Activated CD4-positive, alpha-beta T cell treated with anti-CD3 and anti-CD28 coated beads for 36 hours (primary cell): ENCODE results near the gene VAT1L. TPM values are rescaled to one million over a fixed set of nuclear protein-coding genes. Genes with fewer than 3 reads are reported as not detected.

Experiments used
- ATAC-seq: fragments of 200-7000 bp; cut with Tn5 transposase; one replicate; pipeline ENCODE4 v1.10.0; 2021; ENCODE audit warnings: mild to moderate bottlenecking, moderate library complexity
- CTCF ChIA-PET: fragments of 350-600 bp; sonication (Branson Sonifier 250); formaldehyde crosslinking; loops from one replicate; lab custom pipeline; 2021; ENCODE audit warnings: antibody characterized with exemption; lab: Charles Lee
- POLR2A ChIA-PET: fragments of 350-600 bp; sonication (Branson Sonifier 250); formaldehyde crosslinking; loops from one replicate; lab custom pipeline; 2021; ENCODE audit warnings: antibody characterized with exemption, inconsistent platforms; lab: Charles Lee
- DNase-seq: peaks from one replicate; pipeline ENCODE4 v3.0.0-alpha.2; 2020
- H3K27ac Mint-ChIP-seq: one replicate; pipeline ENCODE4 v1.8.0; 2021; ENCODE audit warnings: mixed read lengths
- H3K27me3 Mint-ChIP-seq: one replicate; pipeline ENCODE4 v1.8.0; 2021; ENCODE audit warnings: mixed read lengths
- H3K36me3 Mint-ChIP-seq: one replicate; pipeline ENCODE4 v1.8.0; 2021; ENCODE audit warnings: low read depth, mixed read lengths
- H3K4me1 Mint-ChIP-seq: one replicate; pipeline ENCODE4 v1.8.0; 2021; ENCODE audit warnings: mixed read lengths
- H3K4me3 Mint-ChIP-seq: one replicate; pipeline ENCODE4 v1.8.0; 2021; ENCODE audit warnings: mild to moderate bottlenecking, moderate library complexity, mixed read lengths
- H3K9me3 Mint-ChIP-seq: one replicate; pipeline ENCODE4 v1.8.0; 2021; ENCODE audit warnings: low read depth, mixed read lengths
- intact Hi-C, 2 experiments: fragments of 100-400 bp; cut with DNase I in 1 of 2; cut with micrococcal nuclease in 1 of 2; formaldehyde crosslinking; loops; one replicate each; pipeline versions ENCODE4 v1.14.2 to v1.15.1; 2022 to 2024; cut with DNase I, micrococcal nuclease
- total RNA-seq, 2 experiments: library from RNA; stranded (reverse); gene quantifications; one replicate each; pipeline ENCODE4 v1.2.3, GENCODE V29; 2021

Gene VAT1L
- total RNA-seq, 2 experiments from 2014 or later: 0.05 TPM; not detected in 1

- POLR2A ChIA-PET: no interaction called here
- peaks cover 12% of the 10 kb centered on the region for H3K27me3 Mint-ChIP-seq
- CTCF ChIA-PET: no interaction called here
- DNase-seq: no peak
- no peak overlapping the region for H3K27ac Mint-ChIP-seq
- no peaks in the 10 kb centered on the region for H3K36me3 Mint-ChIP-seq
- no peak for ATAC-seq
- H3K9me3 Mint-ChIP-seq: no peaks in the 10 kb centered on the region
- no peak overlapping the region for H3K4me3 Mint-ChIP-seq
- intact Hi-C loops: no loop called here
- H3K4me1 Mint-ChIP-seq: no peaks in the 10 kb centered on the region
Observed at GRCh38 chr16:77922228-77922754, 133.9 kb downstream of the VAT1L start.

- Mint-ChIP-seq H3K27me3 (peaks cover 16% of the 10 kb centered on the region), H3K36me3 (no peaks in the 10 kb centered on the region), H3K9me3 (no peaks in the 10 kb centered on the region), H3K4me3 (no peak overlapping the region), H3K4me1 (no peaks in the 10 kb centered on the region), H3K27ac (no peak overlapping the region)
- DNase-seq (no peak), ATAC-seq (no peak)
- intact Hi-C loops: no loop called here
- ChIA-PET POLR2A (no interaction called here), CTCF (interaction anchor here (0.6 to 0.7 kb wide), 2 partner anchors 10 to 249 kb away, joined by 3 read pairs; no protein-coding TSS in a partner anchor)
Observed at GRCh38 chr16:77925531-77925930, 137.2 kb downstream of the VAT1L start.

GRCh38 chr16:77928096-77928495, 139.7 kb downstream of the VAT1L start:
- no peaks in the 10 kb centered on the region for H3K36me3 Mint-ChIP-seq
- ATAC-seq: no peak
- H3K27me3 Mint-ChIP-seq: peaks cover 15% of the 10 kb centered on the region
- DNase-seq: no peak
- H3K27ac Mint-ChIP-seq: no peak overlapping the region
- POLR2A ChIA-PET: no interaction called here
- no peaks in the 10 kb centered on the region for H3K4me1 Mint-ChIP-seq
- CTCF ChIA-PET: no interaction called here
- H3K9me3 Mint-ChIP-seq: no peaks in the 10 kb centered on the region
- intact Hi-C loops: no loop called here
- no peak overlapping the region for H3K4me3 Mint-ChIP-seq

GRCh38 chr16:77929004-77929403, 140.6 kb downstream of the VAT1L start:
- no peaks in the 10 kb centered on the region for H3K4me1 Mint-ChIP-seq
- no peak for DNase-seq
- ChIA-PET POLR2A (no interaction called here), CTCF (no interaction called here)
- peaks cover 18% of the 10 kb centered on the region for H3K27me3 Mint-ChIP-seq
- no peak for ATAC-seq
- H3K27ac Mint-ChIP-seq: no peak overlapping the region
- no peaks in the 10 kb centered on the region for H3K36me3 Mint-ChIP-seq
- H3K4me3 Mint-ChIP-seq: no peak overlapping the region
- intact Hi-C loops: no loop called here
- H3K9me3 Mint-ChIP-seq: no peaks in the 10 kb centered on the region

- CTCF ChIA-PET: no interaction called here
- Mint-ChIP-seq H3K27me3 (peaks cover 14% of the 10 kb centered on the region), H3K4me1 (no peaks in the 10 kb centered on the region), H3K27ac (no peak overlapping the region), H3K4me3 (no peak overlapping the region), H3K36me3 (no peaks in the 10 kb centered on the region), H3K9me3 (no peaks in the 10 kb centered on the region)
- intact Hi-C loops: no loop called here
- no peak for DNase-seq
- ATAC-seq: no peak
- POLR2A ChIA-PET: no interaction called here
Observed at GRCh38 chr16:77931058-77931457, 142.7 kb downstream of the VAT1L start.

GRCh38 chr16:77937473-77938149, 149.2 kb downstream of the VAT1L start:
- intact Hi-C loops: no loop called here
- no peaks in the 10 kb centered on the region for H3K4me1 Mint-ChIP-seq
- DNase-seq (no peak), ATAC-seq (no peak)
- no peaks in the 10 kb centered on the region for H3K9me3 Mint-ChIP-seq
- H3K36me3 Mint-ChIP-seq: no peaks in the 10 kb centered on the region
- ChIA-PET POLR2A (no interaction called here), CTCF (interaction anchor here (0.6 kb wide), 1 partner anchor 143 kb away, joined by 3 read pairs; no protein-coding TSS in a partner anchor)
- no peak overlapping the region for H3K27ac Mint-ChIP-seq
- H3K27me3 Mint-ChIP-seq: peaks cover 16% of the 10 kb centered on the region
- no peak overlapping the region for H3K4me3 Mint-ChIP-seq

- ChIA-PET CTCF (no interaction called here), POLR2A (no interaction called here)
- Mint-ChIP-seq H3K36me3 (no peaks in the 10 kb centered on the region), H3K4me3 (no peak overlapping the region), H3K9me3 (no peaks in the 10 kb centered on the region), H3K4me1 (no peaks in the 10 kb centered on the region), H3K27ac (no peak overlapping the region), H3K27me3 (peaks cover 10% of the 10 kb centered on the region)
- no peak for ATAC-seq
- no peak for DNase-seq
- intact Hi-C loops: no loop called here
Observed at GRCh38 chr16:77938913-77939312, 150.5 kb downstream of the VAT1L start.

- Mint-ChIP-seq H3K36me3 (no peaks in the 10 kb centered on the region), H3K4me1 (no peaks in the 10 kb centered on the region), H3K4me3 (no peak overlapping the region), H3K9me3 (no peaks in the 10 kb centered on the region), H3K27ac (no peak overlapping the region), H3K27me3 (peaks cover 9% of the 10 kb centered on the region)
- no peak for DNase-seq
- ChIA-PET CTCF (interaction anchor here (0.6 to 1.4 kb wide), 3 partner anchors 11 to 31 kb away, joined by 3 to 4 read pairs (median 3); no protein-coding TSS in a partner anchor), POLR2A (no interaction called here)
- intact Hi-C loops: no loop called here
- ATAC-seq: no peak
Observed at GRCh38 chr16:77939968-77940367, 151.6 kb downstream of the VAT1L start.

GRCh38 chr16:77943801-77944200, 155.4 kb downstream of the VAT1L start:
- ChIA-PET CTCF (no interaction called here), POLR2A (no interaction called here)
- intact Hi-C loops: no loop called here
- Mint-ChIP-seq H3K27me3 (peaks cover 10% of the 10 kb centered on the region), H3K4me1 (no peaks in the 10 kb centered on the region), H3K4me3 (no peak overlapping the region), H3K36me3 (no peaks in the 10 kb centered on the region), H3K27ac (no peak overlapping the region), H3K9me3 (no peaks in the 10 kb centered on the region)
- DNase-seq (no peak), ATAC-seq (no peak)

- Mint-ChIP-seq H3K4me3 (no peak overlapping the region), H3K27ac (no peak overlapping the region), H3K4me1 (no peaks in the 10 kb centered on the region), H3K36me3 (no peaks in the 10 kb centered on the region), H3K9me3 (no peaks in the 10 kb centered on the region), H3K27me3 (peaks cover 15% of the 10 kb centered on the region)
- no peak for ATAC-seq
- ChIA-PET CTCF (interaction anchor here (0.6 kb wide), 1 partner anchor 59 kb away, joined by 3 read pairs; no protein-coding TSS in a partner anchor), POLR2A (no interaction called here)
- no peak for DNase-seq
- intact Hi-C loops: no loop called here
Observed at GRCh38 chr16:77944631-77945030, 156.3 kb downstream of the VAT1L start.

GRCh38 chr16:77945126-77945525, 156.8 kb downstream of the VAT1L start:
- H3K36me3 Mint-ChIP-seq: no peaks in the 10 kb centered on the region
- no peaks in the 10 kb centered on the region for H3K4me1 Mint-ChIP-seq
- peaks cover 15% of the 10 kb centered on the region for H3K27me3 Mint-ChIP-seq
- H3K27ac Mint-ChIP-seq: no peak overlapping the region
- ChIA-PET CTCF (interaction anchor here (0.6 kb wide), 1 partner anchor 26 kb away, joined by 3 read pairs; no protein-coding TSS in a partner anchor), POLR2A (no interaction called here)
- ATAC-seq: no peak
- DNase-seq: no peak
- no peak overlapping the region for H3K4me3 Mint-ChIP-seq
- no peaks in the 10 kb centered on the region for H3K9me3 Mint-ChIP-seq
- intact Hi-C loops: no loop called here

- CTCF ChIA-PET: interaction anchor here (0.5 kb wide), 1 partner anchor 14 kb away, joined by 3 read pairs; no protein-coding TSS in a partner anchor
- no peaks in the 10 kb centered on the region for H3K4me1 Mint-ChIP-seq
- H3K36me3 Mint-ChIP-seq: no peaks in the 10 kb centered on the region
- no peaks in the 10 kb centered on the region for H3K9me3 Mint-ChIP-seq
- POLR2A ChIA-PET: no interaction called here
- ATAC-seq: no peak
- no peak for DNase-seq
- no peak overlapping the region for H3K4me3 Mint-ChIP-seq
- H3K27ac Mint-ChIP-seq: no peak overlapping the region
- H3K27me3 Mint-ChIP-seq: peaks cover 19% of the 10 kb centered on the region
- intact Hi-C loops: no loop called here
Observed at GRCh38 chr16:77946823-77947222, 158.5 kb downstream of the VAT1L start.
